SHP77 (cell line): ENCODE results near the gene MCEMP1.

Experiments used
- DNase-seq, 2 experiments: peaks; one replicate each; lab custom pipeline; 2025; lab: John Stamatoyannopoulos, UW

Gene MCEMP1

GRCh38 chr19:7676854-7677253 is at the start of gene MCEMP1:
MCEMP1 (plus strand) TSS chr19:7677090; CDS start chr19:7677121, 31 bp downstream.
- no peak for DNase-seq

- no peak for DNase-seq
Measured at GRCh38 chr19:7627166-7627565, 49.7 kb upstream of the MCEMP1 start.

- no peak for DNase-seq
Measured at GRCh38 chr19:7628589-7629311, 48.1 kb upstream of the MCEMP1 start.

GRCh38 chr19:7629347-7630054 is 47.4 kb upstream of the MCEMP1 start, which contains the start of the genes PET100 and XAB2:
PET100 (plus strand) TSS chr19:7629793; CDS start chr19:7629834, 41 bp downstream.
XAB2 (minus strand) TSS chr19:7629545; CDS start chr19:7629527, 18 bp downstream.
- peak; percentile 97 to 98 for DNase-seq

- no peak for DNase-seq
Measured at GRCh38 chr19:7631577-7631976, 45.3 kb upstream of the MCEMP1 start.

GRCh38 chr19:7632340-7633203 is 44.3 kb upstream of the MCEMP1 start:
- no peak for DNase-seq

GRCh38 chr19:7633698-7634097 is 43.2 kb upstream of the MCEMP1 start, which contains the start of gene PCP2:
PCP2 (minus strand) TSS chr19:7633719; CDS start chr19:7633457, 262 bp downstream.
- DNase-seq, result peak in 1 of 2 experiments; percentile 7

- DNase-seq, result no peak
Measured at GRCh38 chr19:7635670-7636069, 41.2 kb upstream of the MCEMP1 start.

- DNase-seq, result no peak
Measured at GRCh38 chr19:7636317-7636690, 40.6 kb upstream of the MCEMP1 start.

GRCh38 chr19:7636691-7637373 is 40.1 kb upstream of the MCEMP1 start, which contains the start of gene STXBP2:
STXBP2 (plus strand) TSS chr19:7637110; CDS start chr19:7637150, 40 bp downstream.
- DNase-seq, result peak; percentile 44 to 66

- peak in 1 of 2 experiments; percentile 7 for DNase-seq
Measured at GRCh38 chr19:7637374-7638256, 39.3 kb upstream of the MCEMP1 start.

GRCh38 chr19:7638802-7639465 is 38.0 kb upstream of the MCEMP1 start:
- DNase-seq, result no peak

- DNase-seq, result no peak
Measured at GRCh38 chr19:7639863-7640348, 37.0 kb upstream of the MCEMP1 start.

- no peak for DNase-seq
Measured at GRCh38 chr19:7640803-7641202, 36.1 kb upstream of the MCEMP1 start.

- DNase-seq, result no peak
Measured at GRCh38 chr19:7641290-7642276, 35.3 kb upstream of the MCEMP1 start.

- DNase-seq, result no peak
Measured at GRCh38 chr19:7642295-7643030, 34.4 kb upstream of the MCEMP1 start.

GRCh38 chr19:7643031-7643415 is 33.9 kb upstream of the MCEMP1 start:
- DNase-seq, result no peak
